Stimulated activated CD8-positive, alpha-beta memory T cell treated with anti-CD3 and anti-CD28 coated beads, Interleukin-12 subunit alpha, Interleukin-12 subunit beta, amount 100 ng/mL, for 24 hours (primary cell): ENCODE measurements around the gene CAST.

Experiments used
- DNase-seq: peaks from one replicate; pipeline ENCODE4 v3.0.0-alpha.2; 2020; ENCODE audit errors: extremely low read depth

The CAST gene

GRCh38 chr5:96745025-96745424 is 82.8 kb downstream of the CAST start:
- no peak for DNase-seq

- DNase-seq = no peak
Measured at GRCh38 chr5:96745844-96746531, 83.8 kb downstream of the CAST start.

- no peak for DNase-seq
Measured at GRCh38 chr5:96747720-96748119, 85.5 kb downstream of the CAST start.

- DNase-seq = no peak
Measured at GRCh38 chr5:96750110-96750822, 88.1 kb downstream of the CAST start.

GRCh38 chr5:96751203-96752169 is 89.3 kb downstream of the CAST start:
- DNase-seq = no peak

GRCh38 chr5:96752341-96753016 is 90.3 kb downstream of the CAST start:
- DNase-seq = no peak

- no peak for DNase-seq
Measured at GRCh38 chr5:96753017-96753397, 90.8 kb downstream of the CAST start.

GRCh38 chr5:96753848-96754247 is 91.7 kb downstream of the CAST start:
- DNase-seq = no peak

- no peak for DNase-seq
Measured at GRCh38 chr5:96755851-96756250, 93.7 kb downstream of the CAST start.

- no peak for DNase-seq
Measured at GRCh38 chr5:96756985-96757384, 94.8 kb downstream of the CAST start.

- DNase-seq = no peak
Measured at GRCh38 chr5:96758621-96759020, 96.4 kb downstream of the CAST start.

GRCh38 chr5:96761618-96762017 is 99.4 kb downstream of the CAST start:
- no peak for DNase-seq

GRCh38 chr5:96763026-96763425 is 100.8 kb downstream of the CAST start:
- no peak for DNase-seq

- no peak for DNase-seq
Measured at GRCh38 chr5:96765043-96765442, 102.9 kb downstream of the CAST start.

- DNase-seq = no peak
Measured at GRCh38 chr5:96768708-96769251, 106.6 kb downstream of the CAST start.

GRCh38 chr5:96771395-96771794 is 109.2 kb downstream of the CAST start:
- DNase-seq = no peak

GRCh38 chr5:96772111-96772510 is 109.9 kb downstream of the CAST start:
- no peak for DNase-seq

GRCh38 chr5:96772542-96772941 is 110.4 kb downstream of the CAST start:
- DNase-seq = no peak

- no peak for DNase-seq
Measured at GRCh38 chr5:96775050-96775449, 112.9 kb downstream of the CAST start.

GRCh38 chr5:96775689-96776088 is 113.5 kb downstream of the CAST start:
- no peak for DNase-seq

- DNase-seq = no peak
Measured at GRCh38 chr5:96776621-96777020, 114.4 kb downstream of the CAST start.

GRCh38 chr5:96778409-96778808 is 116.2 kb downstream of the CAST start:
- DNase-seq = no peak
